Coronary artery (tissue), 2 donors: Measurements from ENCODE around the gene MRPL34.

ENCODE experiments used
- DNase-seq: peaks from one replicate; pipeline ENCODE4 v3.0.0-alpha.2; 2017; ENCODE audit warnings: low spot score
- H3K27ac ChIP-seq, 2 donors: fragments of 200-600 bp; sonication (generic); one replicate each; pipeline ENCODE4 v1.5.1; 2016 to 2019
- H3K4me3 ChIP-seq: fragments of 200-600 bp; sonication (generic); 2 replicates; pipeline ENCODE4 v1.5.1; 2016; ENCODE audit warnings: mild to moderate bottlenecking, moderate library complexity
- CTCF ChIP-seq: fragments of 200-600 bp; sonication (generic); IDR thresholded peaks from one replicate; pipeline ENCODE4 v1.5.1; 2019; ENCODE audit warnings: antibody characterized with exemption

Gene MRPL34

GRCh38 chr19:17311455-17312188 lies 6.0 kb downstream of the MRPL34 start:
- DNase-seq: no peak
- Histone ChIP-seq H3K27ac (no peak overlapping the region), H3K4me3 (no peak overlapping the region)
- no peak for TF ChIP-seq CTCF

- H3K27ac ChIP-seq: no peak overlapping the region
- TF ChIP-seq CTCF: no peak
- DNase-seq: no peak
- no peak overlapping the region for H3K4me3 ChIP-seq
Observed at GRCh38 chr19:17312189-17313113, 6.8 kb downstream of the MRPL34 start.

GRCh38 chr19:17314007-17314593 lies 8.4 kb downstream of the MRPL34 start:
- TF ChIP-seq CTCF: no peak
- no peak overlapping the region for H3K4me3 ChIP-seq
- no peak for DNase-seq
- no peak overlapping the region for H3K27ac ChIP-seq

- no peak for DNase-seq
- Histone ChIP-seq H3K4me3 (no peak overlapping the region), H3K27ac (no peak overlapping the region)
- no peak for TF ChIP-seq CTCF
Observed at GRCh38 chr19:17318966-17319365, 13.3 kb downstream of the MRPL34 start.

- Histone ChIP-seq H3K4me3 (no peak overlapping the region), H3K27ac (no peak overlapping the region)
- TF ChIP-seq CTCF: no peak
- no peak for DNase-seq
Observed at GRCh38 chr19:17319473-17320238, 14.0 kb downstream of the MRPL34 start.

- Histone ChIP-seq H3K27ac (no peak overlapping the region), H3K4me3 (no peak overlapping the region)
- DNase-seq: no peak
- TF ChIP-seq CTCF: no peak
Observed at GRCh38 chr19:17320435-17320834, 14.8 kb downstream of the MRPL34 start.
